T-cell (primary cell): ENCODE measurements around the gene TNFAIP2. TPM values are rescaled to one million over a fixed set of nuclear protein-coding genes. Genes with fewer than 3 reads are reported as not detected.
"Not testable (repeated sequence)": the region's sequence is repeated elsewhere in the genome, so short reads cannot be mapped to it uniquely, and the experiment has no call there.

ENCODE experiments used
- ATAC-seq, 4 experiments: fragments of 200-7000 bp in 3 of 4; fragments of 150-1000 bp in 1 of 4; cut with Tn5 transposase; replicated peaks in 1 of 4; 1 replicate in 3 of 4; 2 replicates in 1 of 4; pipeline ENCODE4 v1.10.0; 2021; ENCODE audit warnings: moderate library complexity in 3 of 4, mild to moderate bottlenecking in 2 of 4, moderate number of reproducible peaks in 1 of 4
- CTCF ChIA-PET, 2 donors: fragments of 300-600 bp; sonication (Branson Sonifier 250); formaldehyde crosslinking; loops; one replicate each; lab custom pipeline; 2022; ENCODE audit warnings: antibody characterized with exemption in 2 of 2; lab: Charles Lee
- POLR2A ChIA-PET, 2 donors: fragments of 300-600 bp; sonication (Branson Sonifier 250); formaldehyde crosslinking; loops; one replicate each; lab custom pipeline; 2022; ENCODE audit warnings: antibody characterized with exemption in 2 of 2; lab: Charles Lee
- DNase-seq, 35 experiments: peaks; one replicate each; pipeline versions ENCODE4 v3.0.0 to v3.0.0-alpha.2; 2013 to 2023
- H3K27ac ChIP-seq: one replicate; pipeline ENCODE4 v1.5.1; 2013; ENCODE audit warnings: low read length
- H3K27me3 ChIP-seq, 2 experiments: replicated peaks in 1 of 2; 1 replicate in 1 of 2; 2 replicates in 1 of 2; pipeline versions ENCODE4 v1.6.1 to v1.7.0; 2013; ENCODE audit warnings: low read length in 1 of 2, mixed read lengths in 1 of 2; ENCODE audit not compliant: control insufficient read depth in 2 of 2, insufficient read depth in 2 of 2; ENCODE audit errors: extremely low read depth in 1 of 2
- H3K36me3 ChIP-seq, 2 donors: 1 replicate in 1 of 2; 2 replicates in 1 of 2; pipeline versions ENCODE4 v1.6.1 to v1.7.0; 2013; ENCODE audit warnings: low read length in 1 of 2; ENCODE audit not compliant: control insufficient read depth in 2 of 2, insufficient read depth in 1 of 2; ENCODE audit errors: extremely low read depth in 1 of 2
- H3K4me1 ChIP-seq, 2 experiments: 1 replicate in 1 of 2; 2 replicates in 1 of 2; pipeline versions ENCODE4 v1.6.1 to v1.7.0; 2013; ENCODE audit warnings: low read length in 2 of 2, mixed read lengths in 1 of 2; ENCODE audit not compliant: insufficient read depth in 2 of 2, control insufficient read depth in 1 of 2; ENCODE audit errors: extremely low read depth in 1 of 2
- H3K4me3 ChIP-seq, 2 donors: 1 replicate in 1 of 2; 2 replicates in 1 of 2; pipeline versions ENCODE4 v1.5.1 to v1.7.0; 2013; ENCODE audit warnings: mild to moderate bottlenecking in 2 of 2, low read length in 1 of 2, moderate library complexity in 1 of 2; ENCODE audit not compliant: control insufficient read depth in 1 of 2; ENCODE audit errors: extremely low read depth in 1 of 2
- H3K9me3 ChIP-seq: 2 replicates; pipeline ENCODE4 v1.7.0; 2013
- H3K27ac Mint-ChIP-seq, 2 donors: one replicate each; pipeline ENCODE4 v1.8.0; 2020 to 2021; ENCODE audit warnings: mild to moderate bottlenecking in 2 of 2, mixed read lengths in 2 of 2
- H3K27me3 Mint-ChIP-seq, 2 donors: one replicate each; pipeline ENCODE4 v1.8.0; 2021 to 2022; ENCODE audit warnings: mixed read lengths in 2 of 2
- H3K36me3 Mint-ChIP-seq: one replicate; pipeline ENCODE4 v1.8.0; 2021; ENCODE audit warnings: mixed read lengths
- H3K4me1 Mint-ChIP-seq, 3 donors: one replicate each; pipeline ENCODE4 v1.8.0; 2020 to 2022; ENCODE audit warnings: mixed read lengths in 3 of 3, mild to moderate bottlenecking in 1 of 3
- H3K4me3 Mint-ChIP-seq, 3 donors: one replicate each; pipeline ENCODE4 v1.8.0; 2020 to 2022; ENCODE audit warnings: mild to moderate bottlenecking in 3 of 3, mixed read lengths in 3 of 3, moderate library complexity in 3 of 3
- H3K9me3 Mint-ChIP-seq, 3 donors: one replicate each; pipeline ENCODE4 v1.8.0; 2020 to 2022; ENCODE audit warnings: mixed read lengths in 3 of 3
- WGBS: methylation state at CpG from one replicate; pipeline ENCODE4 v1.1.5; 2013; ENCODE audit warnings: missing lambda C conversion rate; ENCODE audit not compliant: insufficient coverage; 5-methylcytosine and 5-hydroxymethylcytosine counted together
- total RNA-seq, 35 experiments: library from RNA in 6 of 35; stranded (reverse) in 6 of 35; fragments of 120-200 nt in 1 of 35; gene quantifications; one replicate each; pipeline versions ENCODE4 v1.2.1 to v1.2.4 and lab custom pipeline; 2013 to 2026

TNFAIP2 gene
- total RNA-seq, 5 donors from 2014 or later (not counting 1 experiment from before 2014, with no cell fraction given), result 0.93 to 2.1 (median 1.0) TPM

DNA sequence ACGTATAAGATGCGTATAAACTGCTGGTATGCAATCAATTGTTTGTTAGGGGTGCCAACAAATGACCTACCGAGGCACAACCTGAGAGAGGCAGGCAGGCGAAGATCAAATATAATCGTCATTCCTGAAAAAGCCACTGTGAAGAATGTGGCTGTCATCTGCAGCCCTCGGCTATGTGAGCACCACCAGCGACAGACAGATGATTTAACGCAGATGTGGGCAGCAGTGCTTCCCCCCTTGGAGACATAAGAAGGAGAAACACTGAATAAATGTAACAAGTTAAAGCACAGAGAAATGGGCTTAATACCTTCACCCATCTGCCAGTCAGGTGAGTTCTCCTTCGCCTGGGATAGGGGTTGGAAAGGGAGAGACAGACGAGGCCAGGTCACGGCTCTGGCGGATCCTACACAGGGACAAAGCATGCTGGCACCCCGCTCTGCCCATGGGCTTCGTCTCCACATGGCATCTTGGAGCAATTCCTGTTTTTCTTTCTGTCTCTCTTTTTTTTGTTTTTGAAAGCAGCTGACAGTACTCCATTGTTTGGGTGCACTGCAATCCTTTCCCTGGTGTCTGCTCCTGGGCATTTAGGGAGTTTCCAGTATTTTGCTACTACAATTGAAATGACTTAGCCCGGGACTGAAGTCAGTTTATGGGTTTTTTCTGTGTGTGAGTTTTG is 28.1 kb downstream of the TNFAIP2 start:
- H3K4me1 ChIP-seq, result no peaks in the 10 kb centered on the region
- H3K36me3 ChIP-seq, result no peaks in the 10 kb centered on the region
- peaks cover 0 to 22% of the 10 kb centered on the region in 2 experiments for H3K27me3 ChIP-seq
- H3K27ac ChIP-seq, result no peak overlapping the region
- ATAC-seq (no peak), DNase-seq (no peak)
- H3K9me3 Mint-ChIP-seq, result no peaks in the 10 kb centered on the region
- H3K4me3 Mint-ChIP-seq, result no peak overlapping the region
- WGBS, result 71% methylated on average over 13 of the region's 15 CpGs
- H3K9me3 ChIP-seq, result no peaks in the 10 kb centered on the region
- H3K27me3 Mint-ChIP-seq, result peaks cover 0 to 24% of the 10 kb centered on the region in 2 donors
- no peak overlapping the region for H3K27ac Mint-ChIP-seq
- H3K36me3 Mint-ChIP-seq, result no peaks in the 10 kb centered on the region
- H3K4me3 ChIP-seq, result no peak overlapping the region
- CTCF ChIA-PET, result no interaction called here
- H3K4me1 Mint-ChIP-seq, result no peaks in the 10 kb centered on the region
- POLR2A ChIA-PET, result no interaction called here

DNA sequence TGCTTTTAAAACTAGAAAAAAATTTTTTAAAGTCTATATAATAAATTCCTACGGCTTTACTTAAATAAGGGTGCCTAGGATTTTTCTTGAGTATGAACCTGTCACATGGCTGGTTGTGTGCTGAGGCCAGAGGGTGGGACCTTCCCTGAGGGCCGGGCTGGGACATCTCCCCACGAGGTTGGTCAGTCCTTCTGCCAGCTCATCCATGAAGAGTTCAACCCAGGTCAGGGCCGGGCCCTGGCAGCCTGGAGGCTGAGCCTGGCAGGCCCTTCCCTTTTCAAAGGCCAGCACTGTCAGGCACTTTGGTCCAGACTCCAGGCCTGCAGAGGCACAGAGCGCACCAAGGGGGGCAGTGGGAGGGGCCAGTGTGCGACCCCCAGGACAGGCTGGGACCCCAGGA is 31.7 kb downstream of the TNFAIP2 start:
- no peaks in the 10 kb centered on the region for H3K36me3 Mint-ChIP-seq
- WGBS, result 62% methylated on average over 5 of the region's 6 CpGs
- Histone ChIP-seq H3K27ac (no peak overlapping the region), H3K9me3 (no peaks in the 10 kb centered on the region), H3K4me3 (no peak overlapping the region), H3K27me3 (peaks cover 0 to 14% of the 10 kb centered on the region in 2 experiments), H3K4me1 (no peaks in the 10 kb centered on the region), H3K36me3 (no peaks in the 10 kb centered on the region)
- DNase-seq (no peak), ATAC-seq (no peak)
- POLR2A ChIA-PET, result no interaction called here
- no peak overlapping the region for H3K27ac Mint-ChIP-seq
- H3K27me3 Mint-ChIP-seq, result peaks cover 0 to 6% of the 10 kb centered on the region in 2 donors
- peaks cover 0 to 7% (median 2%) of the 10 kb centered on the region in 3 donors for H3K4me1 Mint-ChIP-seq
- CTCF ChIA-PET, result no interaction called here
- H3K4me3 Mint-ChIP-seq, result no peak overlapping the region
- H3K9me3 Mint-ChIP-seq, result no peaks in the 10 kb centered on the region

DNA sequence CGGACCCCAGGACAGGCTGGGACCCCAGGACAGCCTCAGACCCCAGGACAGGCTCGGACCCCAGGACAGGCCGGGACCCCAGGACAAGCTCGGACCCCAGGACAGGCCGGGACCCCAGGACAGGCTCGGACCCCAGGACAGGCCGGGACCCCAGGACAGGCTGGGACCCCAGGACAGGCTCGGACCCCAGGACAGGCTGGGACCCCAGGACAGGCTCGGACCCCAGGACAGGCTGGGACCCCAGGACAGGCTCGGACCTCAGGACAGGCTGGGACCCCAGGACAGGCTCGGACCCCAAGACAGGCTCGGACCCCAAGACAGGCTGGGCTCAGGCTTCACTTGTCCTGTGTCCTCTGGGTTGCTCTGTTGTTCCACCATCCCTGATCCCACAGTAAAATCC is 32.2 kb downstream of the TNFAIP2 start:
- H3K4me3 ChIP-seq, H3K9me3 ChIP-seq, H3K9me3 Mint-ChIP-seq, ATAC-seq, H3K4me1 Mint-ChIP-seq, H3K4me1 ChIP-seq, H3K27ac Mint-ChIP-seq, H3K36me3 Mint-ChIP-seq, POLR2A ChIA-PET, H3K27me3 Mint-ChIP-seq, H3K27ac ChIP-seq, CTCF ChIA-PET, H3K4me3 Mint-ChIP-seq, DNase-seq, H3K36me3 ChIP-seq: not testable (repeated sequence)
- peaks cover 0 to 16% of the 10 kb centered on the region in 2 experiments for H3K27me3 ChIP-seq
- WGBS, result 73% methylated on average over 11 of the region's 12 CpGs

DNA sequence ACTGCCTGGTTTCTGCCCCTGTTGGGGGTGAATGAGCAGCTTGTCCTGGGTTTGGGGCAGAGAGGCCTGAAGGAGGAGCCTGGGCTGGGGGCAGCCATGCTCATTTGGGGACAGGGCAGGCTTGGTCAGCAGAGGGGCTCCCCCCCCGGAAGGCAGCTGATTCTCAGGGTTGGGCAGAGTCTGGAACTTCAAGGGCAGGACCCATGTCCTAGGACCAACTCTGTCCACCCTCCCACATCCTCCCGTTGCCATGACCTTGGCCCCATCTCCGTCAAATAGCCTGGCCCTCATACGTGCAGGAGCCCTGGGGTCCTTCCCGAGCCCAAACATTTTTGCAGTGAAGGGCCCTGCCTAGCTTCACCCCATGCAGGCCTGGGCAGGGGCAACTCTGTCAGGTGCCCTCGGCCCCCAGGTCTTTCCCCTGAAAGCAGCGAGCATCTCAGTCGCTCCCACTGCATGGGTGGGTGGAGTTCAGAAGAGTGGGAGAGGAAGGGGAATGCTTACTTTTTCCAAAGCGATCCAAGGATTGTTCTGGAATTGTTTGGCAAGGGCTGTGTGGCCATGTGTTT is 32.6 kb downstream of the TNFAIP2 start:
- Mint-ChIP-seq H3K36me3 (no peaks in the 10 kb centered on the region), H3K27ac (no peak overlapping the region), H3K9me3 (no peaks in the 10 kb centered on the region), H3K4me3 (no peak overlapping the region), H3K27me3 (peaks cover 0 to 8% of the 10 kb centered on the region in 2 donors), H3K4me1 (peaks cover 2 to 11% (median 4%) of the 10 kb centered on the region in 3 donors)
- H3K9me3 ChIP-seq, result no peaks in the 10 kb centered on the region
- CTCF ChIA-PET, result no interaction called here
- 83% methylated on average over 7 of the region's 9 CpGs for WGBS
- ATAC-seq (no peak), DNase-seq (no peak)
- POLR2A ChIA-PET, result no interaction called here
- no peak overlapping the region for H3K27ac ChIP-seq
- H3K27me3 ChIP-seq, result peaks cover 0 to 17% of the 10 kb centered on the region in 2 experiments
- H3K36me3 ChIP-seq, result no peaks in the 10 kb centered on the region
- peaks cover 0 to 8% of the 10 kb centered on the region in 2 experiments for H3K4me1 ChIP-seq
- H3K4me3 ChIP-seq, result no peak overlapping the region

DNA sequence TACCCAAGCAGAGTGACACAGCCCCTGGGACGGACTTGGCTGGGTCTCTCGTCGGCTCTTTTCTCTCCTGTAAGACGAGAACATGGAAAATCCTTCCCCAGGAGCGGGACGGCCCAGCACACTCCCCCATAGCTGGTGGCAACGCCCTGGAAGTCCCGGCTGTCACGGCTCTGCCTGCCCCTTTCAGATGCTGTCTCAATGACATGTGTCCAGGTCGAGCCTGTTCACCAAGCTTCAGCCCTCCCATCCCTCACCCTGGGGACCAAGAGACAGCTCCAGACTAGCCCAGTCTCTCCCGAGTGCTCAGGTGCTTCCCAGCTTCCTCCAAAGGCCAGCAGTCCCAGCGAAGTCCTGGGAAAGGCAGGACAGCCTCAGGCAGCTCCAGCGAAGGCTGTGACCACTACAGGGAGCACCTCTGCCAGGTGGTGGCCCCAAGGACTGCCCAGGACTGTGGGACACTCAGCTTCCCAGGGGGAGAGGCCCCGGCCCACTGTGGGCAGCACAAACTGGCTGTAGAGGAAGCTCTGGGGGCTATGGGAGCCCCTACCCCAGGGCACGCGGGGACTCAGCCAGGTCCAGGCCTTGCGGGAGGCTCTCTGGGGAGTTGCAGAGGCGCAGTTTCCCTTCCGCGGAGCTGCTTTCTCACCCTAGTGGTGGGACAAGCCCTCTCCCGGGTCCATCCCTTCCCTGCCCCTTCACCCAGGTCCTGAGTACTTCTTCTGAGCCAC is 33.6 kb downstream of the TNFAIP2 start:
- no peak overlapping the region for H3K27ac Mint-ChIP-seq

DNA sequence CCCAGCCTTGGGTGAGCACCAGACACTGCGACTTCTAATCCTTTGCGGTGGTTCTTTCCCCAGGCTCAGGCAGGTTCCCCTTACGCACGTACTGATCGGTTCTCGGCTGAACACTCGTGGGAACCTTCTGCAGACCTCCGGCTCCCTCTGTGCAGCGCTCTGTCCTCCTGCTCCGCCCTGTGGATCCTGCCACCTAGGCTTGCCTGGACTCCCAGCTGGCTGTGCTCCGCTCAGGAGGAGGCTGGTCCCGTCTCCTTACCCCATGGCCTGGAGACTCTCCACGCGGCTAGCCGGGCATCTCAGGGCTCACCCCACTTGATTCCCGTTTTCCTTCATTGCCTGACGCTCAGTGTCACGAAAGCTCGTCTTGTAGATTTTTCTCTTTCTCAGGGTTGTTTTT is 34.7 kb downstream of the TNFAIP2 start:
- H3K27me3 Mint-ChIP-seq, result peaks cover 0 to 8% of the 10 kb centered on the region in 2 donors
- no peak for DNase-seq
- CTCF ChIA-PET, result interaction anchor here in 1 of 2 donors (0.7 kb wide), 1 partner anchor 19 kb away, joined by 3 read pairs; no protein-coding TSS in a partner anchor
- WGBS, result 91% methylated on average over 11 of the region's 19 CpGs
- H3K27ac Mint-ChIP-seq, result no peak overlapping the region
- no peaks in the 10 kb centered on the region for H3K9me3 Mint-ChIP-seq
- no peak overlapping the region for H3K4me3 Mint-ChIP-seq
- no peaks in the 10 kb centered on the region for H3K9me3 ChIP-seq
- no peak overlapping the region for H3K4me3 ChIP-seq
- H3K27me3 ChIP-seq, result peaks cover 0 to 17% of the 10 kb centered on the region in 2 experiments
- no peak for ATAC-seq
- peaks cover 2 to 14% (median 10%) of the 10 kb centered on the region in 3 donors for H3K4me1 Mint-ChIP-seq
- H3K27ac ChIP-seq, result no peak overlapping the region
- no peaks in the 10 kb centered on the region for H3K36me3 ChIP-seq
- peaks cover 0 to 9% of the 10 kb centered on the region in 2 experiments for H3K4me1 ChIP-seq
- H3K36me3 Mint-ChIP-seq, result no peaks in the 10 kb centered on the region
- POLR2A ChIA-PET, result no interaction called here

More for the DNA sequence above, 33.6 kb downstream of the TNFAIP2 start:
- DNase-seq (no peak), ATAC-seq (no peak)
- Histone ChIP-seq H3K36me3 (no peaks in the 10 kb centered on the region), H3K4me3 (no peak overlapping the region), H3K4me1 (peaks cover 0 to 9% of the 10 kb centered on the region in 2 experiments), H3K9me3 (no peaks in the 10 kb centered on the region), H3K27me3 (peaks cover 0 to 17% of the 10 kb centered on the region in 2 experiments), H3K27ac (no peak overlapping the region)
- Mint-ChIP-seq H3K36me3 (no peaks in the 10 kb centered on the region), H3K4me1 (peaks cover 2 to 14% (median 10%) of the 10 kb centered on the region in 3 donors), H3K9me3 (no peaks in the 10 kb centered on the region), H3K4me3 (no peak overlapping the region), H3K27me3 (peaks cover 0 to 8% of the 10 kb centered on the region in 2 donors)
- ChIA-PET POLR2A (no interaction called here), CTCF (no interaction called here)
- WGBS, result 68% methylated on average over 17 of the region's 21 CpGs
